Measurements from ENCODE around the gene SDCCAG8.
"Not testable (repeated sequence)": the region's sequence is repeated elsewhere in the genome, so short reads cannot be mapped to it uniquely, and the experiment has no call there.

SDCCAG8 gene

GRCh38 chr1:243287123-243287460 lies 31.3 kb downstream of the SDCCAG8 start:
- no peak for DNase-seq

- DNase-seq = no peak
Observed at GRCh38 chr1:243287652-243288051, 31.8 kb downstream of the SDCCAG8 start.

GRCh38 chr1:243288062-243288461 lies 32.2 kb downstream of the SDCCAG8 start:
- DNase-seq = no peak

GRCh38 chr1:243291292-243291691 lies 35.5 kb downstream of the SDCCAG8 start:
- DNase-seq = no peak

GRCh38 chr1:243292117-243292516 lies 36.3 kb downstream of the SDCCAG8 start:
- no peak for DNase-seq

DNA sequence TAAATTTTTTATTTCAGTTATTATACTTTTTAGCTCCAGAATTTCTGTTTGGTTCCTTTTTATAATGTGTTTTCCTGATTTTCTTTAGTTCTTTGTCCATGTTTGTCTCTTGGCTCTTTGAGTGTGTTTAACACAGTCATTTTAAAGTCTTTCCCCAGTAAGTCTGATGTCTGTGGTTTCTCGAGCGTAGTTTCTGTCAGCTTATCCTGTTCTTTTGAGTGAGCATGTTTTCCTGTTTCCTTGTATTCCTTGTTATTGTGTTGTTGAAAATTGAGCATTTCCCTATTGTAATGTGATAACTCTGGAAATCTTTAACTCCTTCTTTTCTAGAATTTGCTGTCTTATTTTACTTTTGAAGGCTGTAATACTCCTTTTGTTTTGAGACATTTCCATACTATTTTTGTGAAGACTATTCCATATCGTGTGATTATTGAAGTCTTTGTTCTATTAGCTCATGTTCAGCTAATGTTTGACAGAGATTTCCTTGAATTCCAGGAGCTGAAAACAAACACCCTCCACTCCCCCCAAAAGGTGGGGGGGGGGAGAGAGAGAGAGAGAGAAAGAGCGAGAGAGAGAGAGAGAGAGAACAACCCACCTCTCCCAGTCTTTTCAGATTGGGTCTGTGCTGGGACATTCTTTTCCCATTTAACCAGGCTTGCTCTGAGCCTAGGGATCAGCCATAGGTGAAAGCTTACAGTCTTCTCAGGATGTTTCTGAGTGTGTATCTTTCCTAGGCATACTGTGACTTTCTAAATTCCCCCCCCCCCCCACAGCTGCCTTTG lies 38.3 kb downstream of the SDCCAG8 start:
- DNase-seq = no peak

GRCh38 chr1:243294723-243295121 lies 38.9 kb downstream of the SDCCAG8 start:
- no peak for DNase-seq

GRCh38 chr1:243299069-243299468 lies 43.2 kb downstream of the SDCCAG8 start:
- DNase-seq = no peak

- no peak for DNase-seq
Observed at GRCh38 chr1:243301059-243301458, 45.2 kb downstream of the SDCCAG8 start.

- DNase-seq = no peak
Observed at GRCh38 chr1:243311809-243312208, 56.0 kb downstream of the SDCCAG8 start.

- no peak for DNase-seq
Observed at GRCh38 chr1:243312952-243313634, 57.3 kb downstream of the SDCCAG8 start.

DNA sequence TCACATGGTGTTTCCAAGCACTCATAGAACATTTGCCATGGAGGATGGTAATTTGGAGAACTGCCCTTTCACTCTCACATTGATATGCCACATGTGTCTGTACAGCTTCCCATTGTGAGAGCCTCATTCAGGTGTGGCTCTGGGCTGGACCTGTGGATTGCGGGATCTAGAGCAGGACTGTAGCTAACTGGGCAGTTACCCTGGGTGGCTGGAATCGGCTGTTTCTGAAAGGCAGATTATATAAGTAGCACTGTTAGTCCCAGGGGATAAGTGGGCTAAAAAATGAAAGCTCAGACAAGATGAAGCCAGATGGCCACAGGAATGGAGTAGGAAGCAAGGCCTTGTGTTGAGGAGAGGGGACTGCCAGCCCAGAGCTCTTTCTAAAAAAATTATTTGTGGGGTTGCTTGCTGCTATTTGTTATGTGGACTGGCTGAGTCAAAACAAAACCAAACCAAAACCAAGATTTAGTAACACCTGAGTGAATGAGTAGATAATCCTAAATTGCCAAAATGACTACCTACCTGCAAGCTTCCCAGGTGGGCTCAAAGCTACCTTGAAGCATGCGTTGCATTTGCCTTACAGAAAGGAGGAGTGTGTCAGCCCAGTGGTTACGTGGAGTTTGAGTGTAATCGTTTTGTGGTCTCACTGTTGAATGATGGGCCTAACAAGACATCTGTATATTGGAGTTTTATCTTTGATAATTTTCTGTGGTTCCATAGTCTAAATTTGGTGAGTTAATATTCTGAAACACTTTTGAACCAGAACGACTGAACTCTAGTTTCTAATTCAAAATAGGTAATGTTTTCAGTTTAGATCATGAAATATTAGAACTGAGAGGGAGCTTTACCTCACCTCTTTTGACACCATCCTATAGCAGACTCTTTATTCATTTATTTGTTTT lies 58.0 kb downstream of the SDCCAG8 start:
- no peak for DNase-seq

DNA sequence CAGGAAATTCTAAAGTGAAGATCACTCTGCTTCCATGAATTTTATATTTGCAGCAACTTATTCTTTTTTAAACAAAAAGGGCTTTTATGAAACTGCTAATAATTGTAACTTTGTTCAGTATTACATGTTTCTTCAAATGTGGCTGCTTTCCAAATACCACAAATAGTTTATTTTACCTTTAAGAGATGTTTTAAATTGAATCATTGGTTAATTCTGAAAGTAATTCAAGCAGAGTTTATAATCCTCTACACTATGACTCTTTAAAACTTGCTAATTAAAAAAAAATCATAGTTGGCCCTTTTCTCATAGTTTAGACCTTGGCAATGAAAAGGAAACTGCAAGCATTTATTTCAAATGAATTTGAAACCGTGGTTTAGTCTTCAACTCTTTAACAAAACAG lies 59.6 kb downstream of the SDCCAG8 start:
- DNase-seq = no peak

GRCh38 chr1:243315893-243316292 lies 60.1 kb downstream of the SDCCAG8 start:
- DNase-seq = no peak

DNA sequence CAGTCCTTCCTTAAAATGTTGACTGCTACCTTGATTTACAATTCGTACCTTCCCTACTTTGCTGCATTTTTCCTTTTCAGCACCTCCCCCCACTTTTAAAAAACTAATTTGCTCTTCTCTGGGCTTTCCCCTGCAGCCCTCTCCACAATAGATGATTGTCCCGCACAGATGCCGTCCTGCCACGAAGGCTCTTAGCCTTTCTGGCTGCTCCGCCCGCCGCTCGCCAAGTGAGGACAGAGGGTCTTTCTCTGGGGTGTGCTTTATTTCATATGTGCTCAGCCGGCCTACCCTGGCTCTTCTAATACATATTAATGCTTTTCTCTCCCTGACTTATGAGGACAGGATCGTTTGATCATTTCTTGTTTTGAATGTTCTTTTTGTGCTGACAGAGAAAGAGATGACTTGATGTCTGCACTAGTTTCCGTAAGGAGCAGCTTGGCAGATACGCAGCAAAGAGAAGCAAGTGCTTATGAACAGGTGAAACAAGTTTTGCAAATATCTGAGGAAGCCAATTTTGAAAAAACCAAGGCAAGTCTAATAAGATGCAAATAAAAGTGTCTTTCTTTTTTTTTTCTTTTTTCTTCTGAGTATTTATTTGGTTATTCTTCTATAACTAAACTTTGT lies 60.6 kb downstream of the SDCCAG8 start:
- no peak for DNase-seq

DNA sequence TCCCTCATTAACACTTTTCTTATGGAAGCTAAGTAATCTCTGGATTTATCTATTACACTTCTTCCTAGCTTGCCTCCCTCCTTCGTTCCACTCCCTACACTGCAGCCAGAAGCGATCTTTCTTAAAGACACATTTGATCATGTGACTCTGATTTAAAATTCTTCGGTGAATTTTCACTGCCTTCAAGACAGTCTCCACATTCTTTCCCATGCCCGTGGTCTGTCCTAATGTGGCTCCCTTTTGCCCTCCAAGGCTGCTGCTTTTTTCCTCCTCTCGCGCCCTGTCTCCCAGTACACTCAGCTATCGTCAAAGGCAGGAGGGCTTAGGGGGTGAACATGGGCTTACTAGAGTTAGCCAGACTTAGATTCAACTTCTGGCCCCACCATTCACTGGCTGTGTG lies 64.4 kb downstream of the SDCCAG8 start:
- DNase-seq = no peak

DNA sequence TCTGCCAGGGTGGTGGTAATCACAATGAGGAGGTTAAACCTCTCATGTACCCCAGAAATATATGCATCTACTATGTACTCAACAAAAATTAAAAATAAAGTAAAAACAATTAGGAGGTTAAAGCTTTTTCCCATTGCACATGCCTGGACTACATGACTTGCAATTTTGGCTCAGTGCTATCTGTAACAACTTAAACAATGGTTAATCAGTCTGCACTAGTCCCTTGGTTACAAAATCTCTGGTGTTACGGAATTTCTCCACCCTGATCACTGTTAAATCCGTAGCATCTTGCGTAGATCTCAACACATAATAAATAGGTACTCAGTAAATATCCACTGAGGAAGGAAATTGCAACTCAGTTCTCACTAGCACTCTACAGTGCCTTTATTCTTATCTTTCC lies 66.5 kb downstream of the SDCCAG8 start:
- DNase-seq = no peak

DNA sequence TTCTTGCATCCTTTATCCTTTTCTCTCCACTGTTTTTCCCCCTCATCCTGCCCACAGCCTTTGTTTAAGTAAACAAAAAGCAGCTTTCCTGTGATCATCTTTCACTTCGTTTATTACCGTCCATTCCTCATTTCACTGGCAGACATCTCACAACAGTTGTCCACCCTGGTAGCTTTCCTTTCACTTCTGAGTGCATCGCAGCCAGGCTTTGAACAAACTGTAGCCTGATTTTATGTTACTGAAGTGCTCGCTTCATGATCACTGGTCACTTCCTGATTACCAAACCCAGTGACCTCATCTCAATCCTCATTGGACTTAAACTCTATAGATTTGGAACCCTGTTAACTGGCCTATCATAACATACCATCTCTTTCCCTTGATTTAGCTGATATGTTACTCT lies 67.7 kb downstream of the SDCCAG8 start:
- no peak for DNase-seq

- no peak for DNase-seq
Observed at GRCh38 chr1:243325305-243325890, 69.6 kb downstream of the SDCCAG8 start.

GRCh38 chr1:243332440-243332839 lies 76.6 kb downstream of the SDCCAG8 start:
- no peak for DNase-seq

- DNase-seq = no peak
Observed at GRCh38 chr1:243335292-243335691, 79.5 kb downstream of the SDCCAG8 start.

GRCh38 chr1:243336163-243336562 lies 80.3 kb downstream of the SDCCAG8 start:
- no peak for DNase-seq

DNA sequence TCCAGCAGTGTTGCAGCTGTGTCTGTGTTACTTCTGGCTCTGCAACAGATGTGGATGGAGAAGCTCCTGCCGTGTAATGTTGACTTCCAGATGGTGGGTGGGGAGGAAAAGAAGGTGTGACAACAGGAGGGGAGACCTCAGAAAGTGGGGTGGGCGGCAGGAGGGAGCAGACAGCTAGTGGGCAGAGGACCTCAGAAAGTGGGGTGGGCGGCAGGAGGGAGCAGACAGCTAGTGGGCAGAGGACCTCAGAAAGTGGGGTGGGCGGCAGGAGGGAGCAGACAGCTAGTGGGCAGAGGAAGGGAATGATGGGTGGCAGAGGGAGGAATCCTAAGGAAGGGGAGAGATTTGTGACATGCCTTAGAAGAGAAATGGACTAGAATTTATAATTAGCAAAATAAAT lies 83.0 kb downstream of the SDCCAG8 start:
- not testable (repeated sequence) for DNase-seq
